COLO829 (cell line): ENCODE data around the gene NSUN2.
A peak's percentile ranks its signal among the peaks of the same experiment; 100 is the strongest.
"Not testable (repeated sequence)": the region's sequence is repeated elsewhere in the genome, so short reads cannot be mapped to it uniquely, and the experiment has no call there.

Experiments
- DNase-seq: peaks from one replicate; pipeline ENCODE4 v3.0.0; 2012; ENCODE audit warnings: low spot score

NSUN2 gene

GRCh38 chr5:6582507-6583048, 50.3 kb downstream of the NSUN2 start:
- no peak for DNase-seq

- no peak for DNase-seq
These were observed 51.1 kb downstream of the NSUN2 start for GRCh38 chr5:6581559-6582426.

DNA sequence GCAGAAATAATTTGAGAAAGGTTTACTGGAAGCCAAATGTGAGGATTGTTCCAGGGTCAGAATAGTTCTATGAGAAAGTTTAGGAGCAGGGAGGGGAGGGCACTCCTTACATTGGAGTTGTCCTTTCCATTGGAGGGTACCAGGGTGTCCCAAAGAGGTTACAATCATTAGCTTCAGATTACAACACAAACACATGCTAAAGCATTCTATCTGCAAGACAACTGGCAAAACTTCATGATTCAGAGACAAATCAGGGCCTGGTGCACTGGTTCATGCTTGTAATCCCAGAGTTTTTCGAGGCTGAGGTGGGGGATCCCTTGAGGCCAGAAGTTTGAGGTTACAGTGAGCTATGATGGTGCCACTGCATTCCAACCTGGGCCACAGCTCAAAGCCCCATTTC, 51.8 kb downstream of the NSUN2 start:
- DNase-seq: no peak

- DNase-seq: no peak
These were observed 53.3 kb downstream of the NSUN2 start for GRCh38 chr5:6579535-6579934.

DNA sequence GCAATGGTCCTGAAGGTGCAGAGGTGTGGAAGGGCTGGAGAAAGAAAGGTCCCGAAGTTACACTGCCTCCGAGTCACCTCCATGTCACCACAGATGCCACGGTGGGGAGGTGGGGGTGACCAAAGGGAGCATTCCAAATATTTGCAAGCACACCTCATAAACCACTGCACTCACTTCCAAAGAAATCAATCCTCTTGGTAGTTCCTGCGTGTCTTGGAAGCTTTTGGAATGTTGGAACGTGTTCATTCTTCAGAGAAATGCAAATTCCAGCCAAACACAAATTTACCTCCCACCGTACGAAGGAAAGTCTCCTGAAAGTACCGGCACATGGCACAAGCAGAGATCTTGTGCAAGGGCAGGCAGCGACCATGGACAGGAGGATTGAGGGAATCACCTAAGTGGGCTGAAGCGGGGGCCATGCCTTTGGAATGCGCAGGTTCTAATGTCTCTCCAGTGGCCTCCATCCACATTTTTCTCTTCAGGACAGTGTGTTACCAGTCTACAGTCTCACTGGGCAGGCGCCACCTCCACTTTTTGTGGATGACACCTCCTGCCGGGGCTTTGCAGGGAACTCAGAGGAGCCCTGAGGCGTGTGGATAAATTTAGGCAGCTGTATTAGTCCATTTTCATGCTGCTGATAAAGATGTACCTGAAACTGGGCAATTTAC, 54.0 kb downstream of the NSUN2 start:
- DNase-seq: no peak

DNA sequence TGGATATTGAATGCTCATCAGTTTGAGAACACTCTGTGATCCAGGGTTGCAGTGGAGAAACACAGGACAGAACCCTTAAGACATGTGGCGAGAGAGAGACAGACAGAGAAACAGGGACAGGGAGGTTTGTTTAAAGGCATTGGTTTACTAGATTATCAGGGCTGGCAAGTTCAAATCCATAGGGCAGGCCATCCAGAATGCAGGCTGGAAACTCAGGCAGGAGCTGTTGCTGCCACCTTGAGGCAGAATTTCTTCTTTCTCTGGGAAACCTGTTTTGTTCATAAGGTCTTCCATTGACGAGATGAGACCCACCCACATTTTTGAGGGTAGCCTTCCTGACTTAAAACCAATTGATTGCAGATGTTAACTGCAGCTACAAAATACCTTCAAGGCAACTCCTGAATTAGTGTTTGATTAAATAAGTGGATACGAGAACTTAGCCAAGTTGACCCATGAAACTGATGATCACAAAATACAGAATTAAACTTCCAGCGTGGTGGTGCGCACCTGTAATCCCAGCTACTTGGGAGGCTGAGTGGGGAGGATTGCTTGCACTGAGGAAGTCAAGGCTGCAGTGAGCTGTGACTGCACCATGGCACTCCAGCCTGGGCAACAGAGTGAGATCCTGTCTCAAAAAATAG, 55.9 kb downstream of the NSUN2 start:
- DNase-seq: peak; percentile 42

DNA sequence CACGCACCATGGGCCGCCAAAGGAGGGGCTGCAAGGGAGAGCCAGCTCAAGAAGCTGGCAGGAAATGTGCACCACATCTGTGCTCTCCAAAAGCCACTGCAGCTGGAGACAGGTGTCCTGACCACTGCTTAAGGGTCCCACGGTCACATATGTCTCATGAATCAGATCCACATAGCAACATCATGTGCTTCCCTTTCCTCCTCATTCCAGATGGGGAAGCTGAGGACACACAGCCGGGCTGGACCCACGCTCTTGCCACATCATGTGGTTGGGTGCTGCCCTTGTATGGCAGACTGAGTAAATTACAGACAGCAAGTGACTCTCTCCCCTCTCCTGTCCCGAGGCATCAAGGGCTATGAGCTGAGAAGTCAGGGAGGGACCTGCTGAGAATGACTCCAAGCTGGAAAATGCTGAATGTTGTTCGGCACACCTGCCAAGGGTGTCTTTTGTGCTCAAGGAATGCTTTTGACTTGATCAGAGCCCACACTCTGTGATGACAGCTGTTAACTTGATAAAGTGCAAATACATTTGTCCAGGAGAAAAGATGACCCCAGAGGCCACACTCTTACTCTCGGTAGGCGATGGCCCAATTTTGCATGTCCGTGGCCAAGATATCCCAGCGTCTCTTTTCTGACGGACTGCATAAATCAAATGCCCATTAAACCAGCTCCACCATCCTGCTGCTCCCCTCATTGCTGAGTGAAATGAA, 58.2 kb downstream of the NSUN2 start:
- DNase-seq: no peak

DNA sequence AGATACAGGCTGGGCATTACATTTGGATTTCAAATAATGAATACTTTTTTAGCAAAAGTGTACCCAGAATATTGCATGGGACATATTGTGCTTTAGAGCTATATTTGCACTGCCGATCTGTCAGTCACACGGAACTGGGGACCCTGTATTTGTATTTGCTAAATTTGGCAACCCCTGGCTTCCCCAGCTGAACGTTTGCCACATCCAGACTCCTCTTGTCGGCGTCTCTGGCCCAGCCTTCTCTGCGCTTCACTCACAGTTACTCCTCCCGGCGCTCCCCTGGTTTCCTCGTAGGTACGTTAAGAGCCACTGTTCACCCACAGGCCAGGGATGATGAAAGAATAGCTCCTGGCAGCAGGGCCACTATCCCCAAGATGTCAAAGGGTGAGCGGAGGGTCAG, 58.7 kb downstream of the NSUN2 start:
- DNase-seq: no peak

DNA sequence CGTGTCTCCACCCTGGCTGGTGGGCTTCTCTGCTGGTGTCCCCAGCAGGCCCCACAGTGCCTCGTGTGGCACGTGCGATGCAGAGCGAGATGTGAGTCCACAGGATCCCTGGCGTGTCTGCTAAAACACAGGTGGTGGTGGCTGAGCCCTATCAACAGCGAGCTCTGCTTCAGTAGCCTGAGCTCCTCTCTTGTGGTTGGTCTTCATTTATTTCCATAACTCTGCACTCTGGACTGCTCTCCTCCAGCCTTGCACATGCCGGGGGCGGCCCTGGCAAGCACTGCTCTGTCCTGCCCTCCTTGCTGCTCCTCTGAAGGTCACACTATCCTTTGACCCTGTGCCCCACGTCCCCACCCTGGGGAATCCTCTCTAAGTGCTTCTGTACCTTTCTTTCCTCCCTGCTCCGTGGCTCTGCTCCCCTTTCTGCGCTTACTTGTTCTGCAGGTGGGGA, 59.2 kb downstream of the NSUN2 start:
- no peak for DNase-seq

DNA sequence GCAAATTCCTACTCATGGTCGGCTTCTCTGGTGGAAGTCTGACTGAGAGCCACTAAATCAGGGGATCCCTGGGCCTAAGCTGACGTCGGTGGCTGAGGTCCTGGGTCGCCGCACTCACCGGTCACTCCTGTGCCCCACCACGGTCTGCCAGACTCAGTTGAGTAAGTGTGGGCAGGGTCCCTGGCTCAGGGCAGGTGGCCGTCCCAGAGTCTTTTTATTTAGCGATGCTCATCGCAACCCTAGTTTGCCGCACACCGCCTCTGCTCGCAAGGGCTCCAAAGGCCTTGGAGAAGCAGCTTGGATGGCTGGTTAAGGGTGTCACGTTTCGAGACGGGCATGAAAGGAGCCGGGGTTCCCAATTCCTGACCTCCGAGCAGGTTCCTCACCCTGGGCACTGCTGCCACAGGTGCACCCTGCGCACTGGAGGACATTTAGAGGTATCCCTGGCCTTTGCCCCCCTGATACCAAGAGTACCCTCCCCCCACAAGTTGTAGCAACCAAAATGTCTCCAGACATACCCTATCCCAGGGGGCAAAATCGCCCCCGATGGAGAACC, 59.9 kb downstream of the NSUN2 start:
- no peak for DNase-seq

GRCh38 chr5:6572086-6572824, 60.6 kb downstream of the NSUN2 start:
- DNase-seq: no peak

GRCh38 chr5:6571607-6572006, 61.2 kb downstream of the NSUN2 start:
- not testable (repeated sequence) for DNase-seq

DNA sequence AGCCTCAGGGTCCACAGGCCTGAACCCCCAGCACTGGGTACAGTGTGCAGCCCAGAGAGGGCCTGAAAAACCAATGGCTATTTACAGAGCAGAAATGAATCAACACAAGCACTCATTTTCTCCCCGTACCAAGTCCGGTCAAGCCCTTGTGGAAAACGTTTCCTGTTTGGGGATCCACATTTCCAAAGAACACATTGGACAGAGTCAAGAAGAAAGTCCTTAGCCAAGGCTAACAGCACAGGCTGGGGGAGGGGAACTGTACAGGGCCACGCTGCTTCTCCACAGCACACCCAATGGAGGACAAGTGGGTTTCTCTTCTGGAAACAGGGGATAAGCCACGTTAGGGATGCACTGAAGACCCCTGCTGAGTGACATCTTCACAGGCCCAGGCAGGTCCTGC, 62.3 kb downstream of the NSUN2 start:
- no peak for DNase-seq

GRCh38 chr5:6568889-6569288, 64.0 kb downstream of the NSUN2 start:
- no peak for DNase-seq

DNA sequence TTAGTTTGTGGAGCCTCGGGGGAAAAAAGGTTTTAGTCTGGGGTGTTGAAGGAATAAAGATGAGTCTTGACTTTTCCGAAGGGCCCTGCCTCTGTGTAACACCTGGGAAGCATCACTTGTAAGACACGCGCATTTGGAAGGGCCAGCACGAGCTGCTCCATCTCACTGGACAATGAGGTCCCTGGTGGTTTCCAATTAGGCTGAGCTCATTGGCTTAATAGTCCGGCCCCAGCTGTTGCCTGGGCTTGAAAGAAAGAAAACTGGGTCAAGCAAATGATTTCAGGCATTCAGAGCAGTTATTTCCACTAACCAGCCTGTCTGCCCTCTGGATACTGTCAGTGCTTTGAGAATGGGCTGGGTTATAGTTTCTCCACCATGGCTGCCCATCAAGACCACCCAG, 64.5 kb downstream of the NSUN2 start:
- DNase-seq: no peak

- DNase-seq: no peak
These were observed 65.0 kb downstream of the NSUN2 start for GRCh38 chr5:6567835-6568234.

- no peak for DNase-seq
These were observed 65.8 kb downstream of the NSUN2 start for GRCh38 chr5:6567068-6567467.

DNA sequence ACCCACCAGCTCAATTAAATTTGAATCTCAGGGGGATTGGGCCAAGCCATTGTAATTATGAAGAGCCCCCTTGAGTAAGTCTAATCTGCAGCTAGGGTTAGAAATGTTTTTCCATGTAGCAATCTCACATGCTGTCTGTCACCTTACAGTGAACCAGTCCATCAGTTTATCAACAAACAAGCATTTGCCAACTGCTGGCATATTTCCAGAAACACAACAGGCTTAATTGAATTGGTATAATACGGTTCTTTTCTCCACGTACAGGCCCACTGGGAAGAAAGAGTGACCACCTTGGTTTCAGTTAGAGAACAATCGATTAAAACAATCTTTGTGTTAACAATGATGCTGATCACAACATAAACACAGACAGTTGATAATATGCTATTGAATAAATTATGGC, 67.4 kb downstream of the NSUN2 start:
- no peak for DNase-seq

DNA sequence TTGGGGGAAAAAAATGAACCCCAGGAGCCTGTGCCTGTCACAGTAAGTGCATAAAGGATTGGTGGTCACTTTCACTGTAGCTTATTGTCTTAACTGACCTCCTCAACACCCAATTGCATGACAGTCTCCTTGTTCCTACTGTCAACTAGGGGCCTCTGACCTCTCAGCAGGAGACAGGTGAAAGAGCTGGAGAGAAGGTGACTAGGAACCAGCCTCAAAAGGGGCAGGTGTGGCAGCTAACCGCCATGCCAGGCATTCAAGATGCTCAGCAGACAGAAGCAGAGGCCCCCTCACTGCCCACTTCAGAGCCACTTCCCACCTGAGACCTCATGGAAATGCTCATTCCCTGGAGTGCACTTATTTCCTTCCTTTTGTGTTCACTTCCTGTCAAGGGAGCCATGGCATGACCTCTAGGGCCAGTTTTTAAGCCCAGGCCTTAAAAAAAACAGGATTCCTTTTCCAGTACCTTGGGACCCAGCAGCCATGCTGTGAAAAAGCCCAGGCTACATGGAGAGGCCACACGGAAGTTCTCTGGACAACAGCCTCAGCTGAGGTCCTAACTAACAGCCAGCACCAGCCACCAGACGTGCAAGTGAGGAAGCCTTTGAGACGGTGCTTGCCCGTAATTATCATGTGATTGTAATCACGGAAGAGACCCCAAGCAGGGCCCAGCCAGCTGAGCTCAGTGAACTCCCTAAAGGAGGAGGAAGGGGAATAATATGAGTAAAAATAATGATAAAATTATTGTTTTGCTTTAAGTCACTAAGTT, 74.9 kb downstream of the NSUN2 start:
- no peak for DNase-seq

GRCh38 chr5:6556802-6557102, 76.1 kb downstream of the NSUN2 start:
- no peak for DNase-seq
